OCI-LY7 (cell line): Measurements from ENCODE around the gene SGMS2. TPM values are rescaled to one million over a fixed set of nuclear protein-coding genes. Genes with fewer than 3 reads are reported as not detected.
A peak's percentile ranks its signal among the peaks of the same experiment; 100 is the strongest.

Experiments used
- BruUV-seq: library from RNA; stranded (reverse); fragments of 400-500 nt; replicated peaks from 2 replicates; lab custom pipeline; 2021; lab: Mats Ljungman, UMichigan
- CTCF ChIA-PET: fragments of 300-600 bp; sonication (Branson Sonifier 250); formaldehyde crosslinking; loops from one replicate; lab custom pipeline; 2022; ENCODE audit warnings: antibody characterized with exemption; ENCODE audit not compliant: unreplicated experiment; lab: Charles Lee
- POLR2A ChIA-PET: fragments of 300-600 bp; sonication (Branson Sonifier 250); formaldehyde crosslinking; loops from one replicate; lab custom pipeline; 2022; ENCODE audit warnings: antibody characterized with exemption; lab: Charles Lee
- DNase-seq: peaks from one replicate; pipeline ENCODE4 v3.0.0-alpha.2; 2015; ENCODE audit warnings: low spot score
- H2AFZ ChIP-seq: fragments of 200-600 bp; sonication (generic), shearing (Covaris generic); 2 replicates; pipeline ENCODE4 v1.6.1; 2014; ENCODE audit warnings: mild to moderate bottlenecking, antibody characterized with exemption, low read length, moderate library complexity
- H3K27ac ChIP-seq: fragments of 200-600 bp; sonication (generic); 2 replicates; pipeline ENCODE4 v1.5.1; 2014; ENCODE audit warnings: mixed run types, low read depth, mild to moderate bottlenecking, moderate library complexity, low read length, inconsistent platforms; ENCODE audit not compliant: poor library complexity, severe bottlenecking
- H3K36me3 ChIP-seq: fragments of 200-600 bp; sonication (generic); 2 replicates; pipeline ENCODE4 v1.6.1; 2014; ENCODE audit warnings: mild to moderate bottlenecking, antibody characterized with exemption, low read length, moderate library complexity, mixed read lengths; ENCODE audit not compliant: insufficient read depth
- H3K4me1 ChIP-seq: fragments of 200-600 bp; sonication (generic); 2 replicates; pipeline ENCODE4 v1.5.1; 2014; ENCODE audit warnings: mild to moderate bottlenecking, low read length; ENCODE audit not compliant: insufficient read depth, poor library complexity, severe bottlenecking
- H3K4me2 ChIP-seq: fragments of 200-600 bp; sonication (generic); 2 replicates; pipeline ENCODE4 v1.6.1; 2014; ENCODE audit warnings: mild to moderate bottlenecking, low read length
- H3K4me3 ChIP-seq: fragments of 200-600 bp; sonication (generic); 2 replicates; pipeline ENCODE4 v1.5.1; 2014; ENCODE audit warnings: mild to moderate bottlenecking, low read depth, low read length; ENCODE audit not compliant: poor library complexity, severe bottlenecking
- H3K79me2 ChIP-seq: fragments of 200-600 bp; sonication (generic); 2 replicates; pipeline ENCODE4 v1.6.1; 2016; ENCODE audit warnings: low read depth, mild to moderate bottlenecking, low read length, moderate library complexity, mixed read lengths; ENCODE audit not compliant: insufficient read depth
- H3K9me2 ChIP-seq: fragments of 200-600 bp; sonication (generic); 2 replicates; pipeline ENCODE4 v1.6.1; 2016; ENCODE audit warnings: mild to moderate bottlenecking, low read length, mixed read lengths; ENCODE audit not compliant: insufficient read depth
- H3K9me3 ChIP-seq: fragments of 200-600 bp; sonication (generic); 2 replicates; pipeline ENCODE4 v1.6.1; 2014; ENCODE audit warnings: mild to moderate bottlenecking, mixed run types, low read length, mixed read lengths
- H4K20me1 ChIP-seq: fragments of 200-600 bp; sonication (generic); 2 replicates; pipeline ENCODE4 v1.6.1; 2014; ENCODE audit warnings: mild to moderate bottlenecking, antibody characterized with exemption, low read length, moderate library complexity, mixed read lengths; ENCODE audit not compliant: insufficient read depth
- EZH2phosphoT487 ChIP-seq: fragments of 200-600 bp; sonication (generic); IDR thresholded peaks from 2 replicates; pipeline ENCODE4 v1.6.1; 2018; ENCODE audit warnings: low read depth, borderline replicate concordance, mild to moderate bottlenecking, mixed run types, antibody characterized with exemption, low read length, moderate library complexity, mixed read lengths
- intact Hi-C: fragments of 100-400 bp; cut with micrococcal nuclease; formaldehyde crosslinking; loops from one replicate; pipeline ENCODE4 v1.10.0; 2022; ENCODE audit not compliant: unreplicated experiment
- total RNA-seq, 2 experiments: library from RNA; depleted of rRNA in 1 of 2; stranded (reverse); fragments of >200 nt in 1 of 2; shearing (Covaris generic) in 1 of 2; gene quantifications; 2 replicates each; pipeline ENCODE4 v1.2.3, GENCODE V29; 2014 to 2022
- TF ChIP-seq, protein P1 (sequence below): fragments of 200-600 bp; sonication (generic); conservative IDR thresholded peaks from 2 replicates; pipeline ENCODE4 v1.5.1; 2014; ENCODE audit warnings: mild to moderate bottlenecking, antibody characterized with exemption, low read length, moderate library complexity, mixed read lengths

The SGMS2 gene
- total RNA-seq, 2 experiments from 2014 or later: not detected

DNA sequence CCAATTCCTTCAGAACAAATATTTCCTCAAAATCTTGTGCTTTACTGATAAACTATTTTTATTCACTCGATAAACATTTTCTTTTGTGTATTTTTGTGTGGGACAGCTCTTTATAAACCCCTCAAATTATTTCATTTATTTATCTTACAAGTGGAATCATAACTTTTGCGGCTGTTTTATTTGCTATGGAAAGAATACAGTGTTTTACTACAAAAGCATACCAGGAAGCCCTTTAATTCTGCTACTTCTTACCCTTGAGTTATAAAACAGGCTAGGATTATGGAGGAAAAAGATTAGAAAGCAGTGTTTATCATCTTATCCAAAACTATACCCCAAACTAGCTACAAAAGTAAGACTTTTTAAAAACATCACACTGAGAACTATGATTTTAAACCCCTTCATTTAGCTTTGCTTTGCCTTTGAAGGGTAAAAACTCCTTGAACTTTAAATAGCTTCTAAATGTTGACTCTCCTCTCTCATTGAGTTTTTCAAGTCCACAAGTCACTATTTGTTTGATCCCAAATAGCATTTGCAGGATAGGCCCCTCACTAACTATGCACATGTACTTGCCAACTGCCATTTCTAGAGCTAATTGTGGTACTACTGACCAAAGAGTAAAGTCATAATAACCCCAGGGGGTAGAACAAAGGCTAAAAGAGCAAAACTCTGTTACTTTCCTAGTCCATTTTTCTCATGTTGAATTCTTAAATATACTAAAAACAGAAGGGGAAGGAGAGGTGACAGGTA lies 45.8 kb upstream of the SGMS2 start:
- POLR2A ChIA-PET: interaction anchor here (0.9 kb wide), 1 partner anchor 8 kb away, joined by 3 read pairs; no protein-coding TSS in a partner anchor
- no peaks in the 10 kb centered on the region for H3K36me3 ChIP-seq
- peaks cover 21% of the 10 kb centered on the region for H3K9me3 ChIP-seq
- no peak for TF ChIP-seq EZH2phosphoT487
- TF ChIP-seq, protein P1, sequence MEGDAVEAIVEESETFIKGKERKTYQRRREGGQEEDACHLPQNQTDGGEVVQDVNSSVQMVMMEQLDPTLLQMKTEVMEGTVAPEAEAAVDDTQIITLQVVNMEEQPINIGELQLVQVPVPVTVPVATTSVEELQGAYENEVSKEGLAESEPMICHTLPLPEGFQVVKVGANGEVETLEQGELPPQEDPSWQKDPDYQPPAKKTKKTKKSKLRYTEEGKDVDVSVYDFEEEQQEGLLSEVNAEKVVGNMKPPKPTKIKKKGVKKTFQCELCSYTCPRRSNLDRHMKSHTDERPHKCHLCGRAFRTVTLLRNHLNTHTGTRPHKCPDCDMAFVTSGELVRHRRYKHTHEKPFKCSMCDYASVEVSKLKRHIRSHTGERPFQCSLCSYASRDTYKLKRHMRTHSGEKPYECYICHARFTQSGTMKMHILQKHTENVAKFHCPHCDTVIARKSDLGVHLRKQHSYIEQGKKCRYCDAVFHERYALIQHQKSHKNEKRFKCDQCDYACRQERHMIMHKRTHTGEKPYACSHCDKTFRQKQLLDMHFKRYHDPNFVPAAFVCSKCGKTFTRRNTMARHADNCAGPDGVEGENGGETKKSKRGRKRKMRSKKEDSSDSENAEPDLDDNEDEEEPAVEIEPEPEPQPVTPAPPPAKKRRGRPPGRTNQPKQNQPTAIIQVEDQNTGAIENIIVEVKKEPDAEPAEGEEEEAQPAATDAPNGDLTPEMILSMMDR: no peak
- no peak overlapping the region for H3K4me2 ChIP-seq
- DNase-seq: no peak
- H3K27ac ChIP-seq: no peak overlapping the region
- H3K9me2 ChIP-seq: no peaks in the 10 kb centered on the region
- H3K4me3 ChIP-seq: no peak overlapping the region
- no peaks in the 10 kb centered on the region for H4K20me1 ChIP-seq
- intact Hi-C loops: no loop called here
- CTCF ChIA-PET: no interaction called here
- H3K4me1 ChIP-seq: no peaks in the 10 kb centered on the region
- BruUV-seq: no TSS peak
- no peak overlapping the region for H2AFZ ChIP-seq
- no peaks in the 10 kb centered on the region for H3K79me2 ChIP-seq

DNA sequence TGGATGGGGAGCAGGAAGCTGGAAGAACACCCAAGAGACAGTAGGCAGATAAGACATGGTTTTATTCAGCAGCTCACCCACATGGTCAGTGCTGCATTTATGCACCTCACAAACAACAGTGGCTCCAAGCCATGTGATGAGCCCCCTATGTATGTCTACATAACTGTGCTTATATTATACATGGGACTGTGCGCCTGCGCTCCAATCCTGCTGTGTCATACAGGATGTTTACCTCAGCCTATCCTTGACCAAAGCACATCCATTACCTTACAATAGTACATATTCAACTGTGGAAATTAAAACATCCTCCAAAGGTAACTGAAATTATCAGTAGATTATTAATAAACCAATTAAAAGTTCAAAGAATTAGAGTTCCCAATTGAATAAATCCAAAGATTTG lies 44.1 kb upstream of the SGMS2 start:
- intact Hi-C loops: no loop called here
- ChIA-PET CTCF (no interaction called here), POLR2A (interaction anchor here (1.3 kb wide), 1 partner anchor 11 kb away, joined by 3 read pairs; no protein-coding TSS in a partner anchor)
- Histone ChIP-seq H3K9me3 (peaks cover 21% of the 10 kb centered on the region), H3K4me1 (no peaks in the 10 kb centered on the region), H4K20me1 (no peaks in the 10 kb centered on the region), H2AFZ (no peak overlapping the region), H3K27ac (no peak overlapping the region), H3K4me2 (no peak overlapping the region), H3K36me3 (no peaks in the 10 kb centered on the region), H3K79me2 (no peaks in the 10 kb centered on the region), H3K4me3 (no peak overlapping the region), H3K9me2 (no peaks in the 10 kb centered on the region)
- TF ChIP-seq, protein P1: no peak
- TF ChIP-seq EZH2phosphoT487: no peak
- peak; percentile 87 for DNase-seq
- BruUV-seq: no TSS peak

DNA sequence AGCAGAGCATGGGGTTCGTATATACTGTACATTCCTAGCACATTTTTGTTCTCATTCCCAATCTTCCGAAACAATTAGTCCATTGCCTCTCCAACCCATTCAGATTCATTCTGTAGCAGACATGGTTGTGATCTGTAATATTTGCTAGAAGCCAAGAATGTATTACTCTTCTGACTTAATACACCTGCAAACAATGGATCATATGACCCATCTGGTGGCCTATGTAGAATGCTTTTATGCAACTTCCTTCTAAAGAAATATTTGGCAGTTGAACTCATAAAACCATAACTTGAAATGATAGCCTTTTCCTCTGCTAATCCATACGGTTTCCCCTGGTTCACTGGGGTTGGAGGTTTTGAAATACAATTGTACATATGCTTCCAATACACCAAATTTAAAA lies 32.8 kb upstream of the SGMS2 start:
- Histone ChIP-seq H4K20me1 (no peaks in the 10 kb centered on the region), H3K9me2 (no peaks in the 10 kb centered on the region), H3K4me2 (no peak overlapping the region), H3K36me3 (no peaks in the 10 kb centered on the region), H3K79me2 (no peaks in the 10 kb centered on the region), H3K9me3 (no peaks in the 10 kb centered on the region), H3K4me3 (no peak overlapping the region), H3K4me1 (no peaks in the 10 kb centered on the region), H3K27ac (no peak overlapping the region), H2AFZ (no peak overlapping the region)
- intact Hi-C loops: no loop called here
- TF ChIP-seq, protein P1: no peak
- no peak for TF ChIP-seq EZH2phosphoT487
- BruUV-seq: no TSS peak
- no peak for DNase-seq
- POLR2A ChIA-PET: no interaction called here
- CTCF ChIA-PET: no interaction called here
